ENCODE data around the gene SLC16A13. TPM values are rescaled to one million over a fixed set of nuclear protein-coding genes. Genes with fewer than 3 reads are reported as not detected.

SLC16A13 gene
- total and polyA plus RNA-seq, 2 of the 4 experiments (the other 2 are of a cell fraction): 0.18 to 2.3 TPM

DNA sequence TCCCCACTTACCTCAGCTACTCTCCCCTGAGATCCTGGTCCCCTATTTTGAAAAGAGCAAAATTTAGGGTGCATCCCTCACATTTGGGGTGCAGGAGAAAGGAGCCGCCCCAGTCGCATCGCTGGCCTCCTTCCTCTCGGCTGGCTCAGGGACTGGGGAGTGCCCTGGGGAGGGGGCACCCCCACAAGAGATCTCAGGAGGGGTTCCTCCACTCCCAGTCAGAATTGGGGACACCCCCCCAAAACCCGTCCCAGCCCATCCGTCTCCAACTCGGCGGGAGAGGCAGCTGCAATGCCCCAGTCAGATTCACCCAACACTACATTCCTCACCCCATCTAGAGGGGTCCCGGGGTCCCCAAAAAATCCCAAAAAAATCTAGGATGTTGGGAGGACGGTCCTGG is 16.4 kb upstream of the SLC16A13 start:
- no peaks in the 10 kb centered on the region for H3K9me3 ChIP-seq (ENCODE audit: control insufficient read depth, insufficient read depth, low read length)
- peak overlapping the region; percentile 97 for H3K4ac ChIP-seq (ENCODE audit: low read depth, low read length)
- in situ Hi-C loops (cut with MboI; ENCODE audit: low sequenced_read_pairs) (loop anchor here (10.0 kb wide), 1 partner anchor 355 kb away; no protein-coding TSS in a partner anchor), intact Hi-C loops (cut with micrococcal nuclease) (no loop called here), dilution Hi-C loops (cut with HindIII; ENCODE audit: low sequenced_read_pairs, unreplicated experiment) (no loop called here)
- no TSS peak for BruUV-seq (replicated peaks)
- H3K27ac ChIP-seq (ENCODE audit: insufficient read depth, low read length): peak overlapping the region; percentile 53
- H3K23ac ChIP-seq (ENCODE audit: low read depth, low read length): peak overlapping the region; percentile 72; the same call in 1 of the 2 replicates
- peak overlapping the region; percentile 93 for H3K14ac ChIP-seq (replicated peaks; ENCODE audit: low read depth, low read length)
- H3K36me3 ChIP-seq (ENCODE audit: control insufficient read depth, insufficient read depth, low read length): no peaks in the 10 kb centered on the region
- H4K5ac ChIP-seq (ENCODE audit: low read depth, low read length): peak overlapping the region; percentile 94
- POLR2A ChIA-PET (ENCODE audit: unreplicated experiment): interaction anchor here (0.6 kb wide), 1 partner anchor 426 kb away, joined by 12 read pairs; no protein-coding TSS in a partner anchor
- peak overlapping the region; percentile 78 for H2BK5ac ChIP-seq (ENCODE audit: low read depth, low read length, poor library complexity, severe bottlenecking)
- peaks cover 10% of the 10 kb centered on the region; the same call in 1 of the 2 replicates for H3K27me3 ChIP-seq (ENCODE audit: control insufficient read depth, insufficient read depth, low read length)
- H3K4me2 ChIP-seq (ENCODE audit: low read depth, low read length): peak overlapping the region; percentile 84; the same call in 1 of the 2 replicates
- H2BK15ac ChIP-seq (ENCODE audit: low read depth, low read length): no peak overlapping the region
- H3K9ac ChIP-seq (ENCODE audit: low read depth, low read length): peak overlapping the region; percentile 38; the same call in 1 of the 2 replicates
- H2BK20ac ChIP-seq (ENCODE audit: low read depth, low read length): peak overlapping the region; percentile 79; the same call in 1 of the 2 replicates
- peak overlapping the region; percentile 94; the same call in 1 of the 2 replicates for H2BK120ac ChIP-seq (ENCODE audit: low read depth, low read length)
- H2AK9ac ChIP-seq (replicated peaks; ENCODE audit: low read depth, low read length, poor library complexity): peak overlapping the region; percentile 91
- H2AFZ ChIP-seq (replicated peaks; ENCODE audit: low read length, poor library complexity): peak overlapping the region; percentile 100
- H3K4me3 ChIP-seq (ENCODE audit: insufficient read depth, low read depth, low read length): no peak overlapping the region
- CTCF ChIA-PET: interaction anchor here (0.6 to 1.0 kb wide), 2 partner anchors 108 to 179 kb away, joined by 3 to 4 read pairs; no protein-coding TSS in a partner anchor
- peak overlapping the region; percentile 91 for H4K91ac ChIP-seq (ENCODE audit: insufficient read depth, low read depth, low read length)
- H3K56ac ChIP-seq (ENCODE audit: extremely low read depth, insufficient read depth, low read length): no peak overlapping the region; the same call in 1 of the 2 replicates
- H4K20me1 ChIP-seq (ENCODE audit: insufficient read depth, low read length): no peaks in the 10 kb centered on the region
- no CpG with 5 or more reads among the region's 10 CpGs for WGBS, 2 experiments (ENCODE audit: extremely low coverage in 2 of 2, insufficient read length in 1 of 2)
- no peaks in the 10 kb centered on the region; the same call in 1 of the 2 replicates for H3K9me1 ChIP-seq (ENCODE audit: insufficient read depth, low read length)
- peak overlapping the region; percentile 49 for H3K18ac ChIP-seq (ENCODE audit: low read depth, low read length)
- DNase-seq (no peak), ATAC-seq (ENCODE audit: low read depth) (no peak)
- H2AK5ac ChIP-seq (ENCODE audit: low read depth, low read length): peak overlapping the region; percentile 51; the same call in 1 of the 2 replicates
- H3K4me1 ChIP-seq (ENCODE audit: control insufficient read depth, insufficient read depth, low read length): peaks cover 4% of the 10 kb centered on the region; the same call in 1 of the 2 replicates
- H4K8ac ChIP-seq (ENCODE audit: low read depth in 2 of 2, low read length in 2 of 2): peak overlapping the region; percentile 68 to 94
- peaks cover 0 to 14% of the 10 kb centered on the region in 2 experiments; a peak in 2 of 4 replicates for H3K79me1 ChIP-seq (ENCODE audit: low read depth in 1 of 2, low read length in 2 of 2)
- TF ChIP-seq RAD21 (IDR thresholded peaks at IDR 0.05; ENCODE audit: low read length) (no peak), BHLHE40 (IDR thresholded peaks at IDR 0.05; ENCODE audit: low read depth, low read length) (no peak)
- TF ChIP-seq, protein P1, sequence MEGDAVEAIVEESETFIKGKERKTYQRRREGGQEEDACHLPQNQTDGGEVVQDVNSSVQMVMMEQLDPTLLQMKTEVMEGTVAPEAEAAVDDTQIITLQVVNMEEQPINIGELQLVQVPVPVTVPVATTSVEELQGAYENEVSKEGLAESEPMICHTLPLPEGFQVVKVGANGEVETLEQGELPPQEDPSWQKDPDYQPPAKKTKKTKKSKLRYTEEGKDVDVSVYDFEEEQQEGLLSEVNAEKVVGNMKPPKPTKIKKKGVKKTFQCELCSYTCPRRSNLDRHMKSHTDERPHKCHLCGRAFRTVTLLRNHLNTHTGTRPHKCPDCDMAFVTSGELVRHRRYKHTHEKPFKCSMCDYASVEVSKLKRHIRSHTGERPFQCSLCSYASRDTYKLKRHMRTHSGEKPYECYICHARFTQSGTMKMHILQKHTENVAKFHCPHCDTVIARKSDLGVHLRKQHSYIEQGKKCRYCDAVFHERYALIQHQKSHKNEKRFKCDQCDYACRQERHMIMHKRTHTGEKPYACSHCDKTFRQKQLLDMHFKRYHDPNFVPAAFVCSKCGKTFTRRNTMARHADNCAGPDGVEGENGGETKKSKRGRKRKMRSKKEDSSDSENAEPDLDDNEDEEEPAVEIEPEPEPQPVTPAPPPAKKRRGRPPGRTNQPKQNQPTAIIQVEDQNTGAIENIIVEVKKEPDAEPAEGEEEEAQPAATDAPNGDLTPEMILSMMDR (conservative IDR thresholded peaks at IDR 0.05; ENCODE audit: low read depth, low read length): no peak
